ENCODE measurements around the gene ARHGAP25. TPM values are rescaled to one million over a fixed set of nuclear protein-coding genes. Genes with fewer than 3 reads are reported as not detected.

ARHGAP25 gene
- total and polyA plus RNA-seq, 2 experiments from 2014 or later = 1.9 to 2.0 TPM

- TF ChIP-seq REST (IDR thresholded peaks at IDR 0.05; ENCODE audit: unreplicated experiment) (no peak), ZNF331 (CRISPR knock-in tag; IDR thresholded peaks at IDR 0.05; ENCODE audit: low read depth) (no peak), POLR2AphosphoS5 (IDR thresholded peaks at IDR 0.05; ENCODE audit: low read depth) (no peak), NANOG (IDR thresholded peaks at IDR 0.05; ENCODE audit: borderline replicate concordance) (no peak), EZH2phosphoT487 (IDR thresholded peaks at IDR 0.05; ENCODE audit: unreplicated experiment) (no peak), CTCF (conservative IDR thresholded peaks at IDR 0.05; ENCODE audit: low read depth in 2 of 2) (no peak), ETS1 (IDR thresholded peaks at IDR 0.05) (no peak), ZNF114 (CRISPR knock-in tag; IDR thresholded peaks at IDR 0.05) (no peak), JUNB (IDR thresholded peaks at IDR 0.05; ENCODE audit: unreplicated experiment) (no peak), CREB1 (CRISPR knock-in tag; IDR thresholded peaks at IDR 0.05; ENCODE audit: low read depth) (no peak)
Measured at GRCh38 chr2:68716604-68717304, 17.9 kb upstream of the ARHGAP25 start (continued).

GRCh38 chr2:68717305-68717661 is 17.3 kb upstream of the ARHGAP25 start:
- H3K9me3 Mint-ChIP-seq = no peaks in the 10 kb centered on the region
- DNase-seq (ENCODE audit: low spot score) = no peak
- TF ChIP-seq ZNF462 (CRISPR knock-in tag; IDR thresholded peaks at IDR 0.05) (no peak), POLR2AphosphoS5 (IDR thresholded peaks at IDR 0.05; ENCODE audit: low read depth) (no peak)

More at GRCh38 chr2:68717305-68717661, 17.3 kb upstream of the ARHGAP25 start:
- H3K27ac Mint-ChIP-seq = no peak overlapping the region
- H3K27ac ChIP-seq (ENCODE audit: low read depth) = no peak overlapping the region
- H3K9me2 ChIP-seq (ENCODE audit: insufficient read depth) = peaks cover 4% of the 10 kb centered on the region; the same call in 1 of the 2 replicates
- no peak overlapping the region for H2AFZ ChIP-seq
- H3K4me3 Mint-ChIP-seq = no peak overlapping the region
- no peaks in the 10 kb centered on the region for H3K36me3 ChIP-seq (ENCODE audit: insufficient read depth)
- no peaks in the 10 kb centered on the region for H3K27me3 ChIP-seq (ENCODE audit: insufficient read depth)
- no peaks in the 10 kb centered on the region for H3K79me2 ChIP-seq (replicated peaks; ENCODE audit: insufficient read depth)
- H4K20me1 ChIP-seq (replicated peaks; ENCODE audit: insufficient read depth) = no peaks in the 10 kb centered on the region
- H3K4me3 ChIP-seq = no peak overlapping the region
- no peaks in the 10 kb centered on the region for H3K36me3 Mint-ChIP-seq (ENCODE audit: low read depth)
- ATAC-seq = no peak
- no peak overlapping the region for H3K4me2 ChIP-seq
- H3F3A ChIP-seq (replicated peaks; ENCODE audit: low read depth) = no peaks in the 10 kb centered on the region
- H3K4me1 ChIP-seq (ENCODE audit: insufficient read depth) = no peaks in the 10 kb centered on the region
- no peaks in the 10 kb centered on the region for H3K27me3 Mint-ChIP-seq (ENCODE audit: insufficient read depth, low read depth, poor library complexity)
- peaks cover 7% of the 10 kb centered on the region; the same call in 2 of the 3 replicates for H3K4me1 Mint-ChIP-seq
